Right hindlimb (tissue), 1 donor: ENCODE data around the gene HSPB6.

Experiments
- DNase-seq: peaks from one replicate; pipeline ENCODE4 v3.0.0-alpha.2; 2018

The HSPB6 gene

GRCh38 chr19:35713904-35714495 lies 42.8 kb downstream of the HSPB6 start:
- DNase-seq, result no peak

DNA sequence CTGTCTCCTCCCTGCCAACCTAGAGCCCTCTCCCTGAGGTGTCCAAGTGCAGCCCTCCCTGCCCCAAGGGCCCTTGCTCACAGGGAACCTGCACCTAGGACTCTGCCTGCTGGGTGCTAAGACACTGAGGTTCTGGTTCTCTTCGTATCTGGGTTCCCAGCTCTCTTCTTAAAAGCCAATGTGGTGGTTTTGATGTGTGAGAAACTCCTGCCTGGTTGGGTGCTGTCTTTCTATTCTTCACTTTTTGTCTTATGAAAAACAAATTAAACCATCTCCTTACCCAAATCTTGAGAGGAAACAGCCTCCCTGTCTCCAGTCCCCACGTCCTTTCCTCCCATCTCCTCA lies 43.4 kb downstream of the HSPB6 start:
- no peak for DNase-seq

- DNase-seq, result no peak
Observed at GRCh38 chr19:35712567-35713505, 44.0 kb downstream of the HSPB6 start.

- no peak for DNase-seq
Observed at GRCh38 chr19:35710784-35711723, 45.8 kb downstream of the HSPB6 start.

DNA sequence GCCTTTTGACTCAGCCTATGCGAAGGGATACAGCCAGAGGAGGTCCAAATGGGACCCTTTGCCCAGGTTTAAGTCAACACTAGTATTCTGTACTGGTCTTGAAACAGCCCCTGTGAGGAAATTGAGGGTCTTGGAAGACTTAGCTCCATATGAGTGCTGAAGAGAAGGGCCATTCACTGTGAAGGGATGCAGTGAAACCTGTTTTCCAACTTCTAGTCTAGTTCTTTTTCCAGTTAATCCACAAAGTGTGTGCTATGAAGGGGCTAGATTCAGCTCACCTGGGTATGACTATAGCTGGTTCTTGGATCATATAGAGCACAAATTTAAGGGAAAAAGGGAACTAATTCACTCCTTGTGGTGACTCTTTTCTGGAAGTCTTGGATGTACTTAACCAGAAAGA lies 48.4 kb downstream of the HSPB6 start:
- DNase-seq, result no peak
